Measurements from ENCODE around the gene SOCS2.

GRCh38 chr12:93563807-93564538 is 8.5 kb upstream of the SOCS2 start:
- no peak for TF ChIP-seq CTCF (IDR thresholded peaks at IDR 0.05 in 8 of 11, conservative IDR thresholded peaks at IDR 0.05 in 3 of 11)
- no peak for TF ChIP-seq POLR2A (IDR thresholded peaks at IDR 0.05)

Data from spleen (tissue), 7 donors.